Activated naive CD4-positive, alpha-beta T cell treated with anti-CD3 and anti-CD28 coated beads, Interleukin-2, amount 10 ng/mL, durations not matched to agents 5 hours and 36 hours (primary cell): ENCODE measurements around the gene BRD7. TPM values are rescaled to one million over a fixed set of nuclear protein-coding genes. Genes with fewer than 3 reads are reported as not detected.

Experiments used
- microRNA-seq: library from miRNA; unstranded; fragments of <30 nt; microRNA quantifications from one replicate; pipeline ENCODE4 v1.2.0, GENCODE V29; 2022; ENCODE audit warnings: borderline microRNAs expressed, borderline replicate concordance
- total RNA-seq, 2 experiments: library from RNA; stranded (reverse); gene quantifications; one replicate each; pipeline ENCODE4 v1.2.3, GENCODE V29; 2021

The BRD7 gene
- total RNA-seq: 10 to 100 TPM; 79.9 to 87.4 TPM

DNA sequence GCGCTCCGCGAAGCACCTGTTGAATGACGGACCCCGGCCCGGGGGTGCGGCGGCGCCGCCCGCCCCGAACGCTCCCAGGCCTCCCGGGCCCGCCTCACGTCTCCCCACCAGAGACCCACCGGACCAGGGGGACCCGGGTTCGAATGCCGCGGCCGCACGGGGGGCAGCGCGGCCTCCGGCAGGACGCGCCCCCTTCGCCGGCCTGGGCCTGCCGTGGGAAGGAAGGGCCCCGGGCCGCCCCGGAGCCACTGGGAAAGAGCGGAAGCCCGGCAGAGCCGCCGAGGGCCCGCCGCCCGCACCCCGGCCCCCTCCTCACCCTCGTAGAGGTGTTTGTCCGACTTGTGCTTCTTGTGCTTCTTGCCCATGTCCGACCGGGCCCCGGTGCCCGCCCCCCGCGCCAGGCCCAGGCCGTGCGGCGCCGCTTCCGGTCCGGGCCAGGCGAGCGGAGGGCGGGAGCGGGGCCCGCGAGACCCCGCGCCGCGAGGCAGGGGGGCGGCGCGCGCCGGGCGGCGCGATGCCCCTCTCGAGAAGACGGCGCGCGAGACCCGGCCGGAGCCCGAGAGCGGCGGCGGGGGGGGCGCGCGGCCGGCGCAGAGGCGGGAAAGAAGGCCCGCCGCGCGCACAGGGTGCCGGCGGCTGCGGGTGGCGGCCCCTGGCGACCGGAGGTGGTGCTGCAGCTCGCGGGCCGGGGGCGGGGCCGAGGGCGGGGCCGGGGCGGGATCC lies at the start of gene BRD7:
Gene BRD7 (minus strand): TSS at position 579 of the 723 bp plus-strand sequence. CDS start 214 bp downstream, at position 365.

GRCh38 chr16:50266337-50267091 lies 102.3 kb downstream of the BRD7 start, which contains the start of gene ADCY7:
Gene ADCY7, plus strand, starts transcription at chr16:50266551. Its CDS starts 21,629 bp downstream, at chr16:50288180.

Small RNA genes within 50 kb of the gene (microRNA-seq; reads per million reads assigned to microRNA genes)
- not detected for gene MIR6771

Other genes with a start within 250 kb of the BRD7 start
- gene TENT4B, start 215.7 kb downstream of the BRD7 start, total RNA-seq: 10 to 100 TPM; 17.2 to 17.7 TPM
- gene ADCY7, start 102.4 kb downstream of the BRD7 start, total RNA-seq: 100 to 1,000 TPM; 221 to 226 TPM
- gene NKD1, start 179.4 kb upstream of the BRD7 start, total RNA-seq: under 1 TPM; 0.73 to 0.96 TPM